ACC112 (cell line): ENCODE data around the gene H6PD.

Experiments used
- H2AFZ ChIP-seq: fragments of 200-600 bp; sonication (generic); one replicate; pipeline ENCODE4 v1.6.0; 2017; ENCODE audit warnings: antibody characterized with exemption, low read length; ENCODE audit not compliant: unreplicated experiment
- H3K27ac ChIP-seq: fragments of 200-600 bp; sonication (generic); 2 replicates; pipeline ENCODE4 v1.5.1; 2014; ENCODE audit warnings: low read depth, mild to moderate bottlenecking, antibody characterized with exemption, low read length, moderate library complexity
- H3K27me3 ChIP-seq: fragments of 200-600 bp; sonication (generic); 2 replicates; pipeline ENCODE4 v1.6.1; 2014; ENCODE audit warnings: mild to moderate bottlenecking, antibody characterized with exemption, low read length, moderate library complexity, mixed read lengths; ENCODE audit not compliant: insufficient read depth
- H3K36me3 ChIP-seq: fragments of 200-600 bp; sonication (generic); 2 replicates; pipeline ENCODE4 v1.6.1; 2016; ENCODE audit warnings: mild to moderate bottlenecking, antibody characterized with exemption, low read length, moderate library complexity, mixed read lengths; ENCODE audit not compliant: insufficient read depth
- H3K4me1 ChIP-seq: fragments of 200-600 bp; sonication (generic); one replicate; pipeline ENCODE4 v1.6.1; 2016; ENCODE audit warnings: low read length, mixed read lengths; ENCODE audit not compliant: insufficient read depth, unreplicated experiment, control insufficient read depth
- H3K4me3 ChIP-seq: fragments of 200-600 bp; sonication (generic); 2 replicates; pipeline ENCODE4 v1.5.1; 2014; ENCODE audit warnings: mild to moderate bottlenecking, low read depth, low read length
- H3K79me2 ChIP-seq: fragments of 200-600 bp; sonication (generic); one replicate; pipeline ENCODE4 v1.6.0; 2016; ENCODE audit warnings: low read length; ENCODE audit not compliant: control insufficient read depth, unreplicated experiment, insufficient read depth

H6PD gene

DNA sequence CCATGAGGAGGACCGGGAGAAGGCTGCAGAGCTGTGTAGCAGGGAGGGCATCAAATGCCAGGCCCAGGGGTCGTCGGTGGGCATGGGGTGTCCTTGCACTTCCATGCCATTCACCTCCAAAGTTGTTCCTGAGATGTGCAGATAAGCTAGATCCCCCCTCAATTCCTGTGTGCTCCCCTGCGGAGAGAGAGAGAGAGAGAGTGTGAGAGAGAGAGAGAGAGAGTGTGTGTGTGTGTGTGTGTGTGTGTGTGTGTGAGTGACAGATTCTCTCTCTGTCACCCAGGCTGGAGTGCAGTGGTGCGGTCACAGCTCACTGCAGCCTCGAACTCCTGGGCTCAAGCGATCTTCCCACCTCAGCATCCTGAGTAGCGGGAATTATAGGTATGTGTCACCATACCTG, 74.5 kb downstream of the H6PD start:
- Histone ChIP-seq H2AFZ (no peak overlapping the region), H3K4me3 (no peak overlapping the region), H3K36me3 (no peaks in the 10 kb centered on the region), H3K27ac (no peak overlapping the region), H3K27me3 (no peaks in the 10 kb centered on the region), H3K79me2 (peaks cover 82% of the 10 kb centered on the region), H3K4me1 (peaks cover under 1% of the 10 kb centered on the region)

- Histone ChIP-seq H2AFZ (no peak overlapping the region), H3K4me3 (no peak overlapping the region), H3K79me2 (peaks cover 81% of the 10 kb centered on the region), H3K27me3 (no peaks in the 10 kb centered on the region), H3K4me1 (peaks cover 9% of the 10 kb centered on the region), H3K27ac (no peak overlapping the region), H3K36me3 (no peaks in the 10 kb centered on the region)
These were observed 75.4 kb downstream of the H6PD start for GRCh38 chr1:9309991-9310390.

GRCh38 chr1:9311029-9311428, 76.5 kb downstream of the H6PD start:
- no peaks in the 10 kb centered on the region for H3K27me3 ChIP-seq
- H3K79me2 ChIP-seq = peaks cover 77% of the 10 kb centered on the region
- H3K4me3 ChIP-seq = no peak overlapping the region
- no peak overlapping the region for H3K27ac ChIP-seq
- no peaks in the 10 kb centered on the region for H3K36me3 ChIP-seq
- peaks cover 20% of the 10 kb centered on the region for H3K4me1 ChIP-seq
- H2AFZ ChIP-seq = no peak overlapping the region

DNA sequence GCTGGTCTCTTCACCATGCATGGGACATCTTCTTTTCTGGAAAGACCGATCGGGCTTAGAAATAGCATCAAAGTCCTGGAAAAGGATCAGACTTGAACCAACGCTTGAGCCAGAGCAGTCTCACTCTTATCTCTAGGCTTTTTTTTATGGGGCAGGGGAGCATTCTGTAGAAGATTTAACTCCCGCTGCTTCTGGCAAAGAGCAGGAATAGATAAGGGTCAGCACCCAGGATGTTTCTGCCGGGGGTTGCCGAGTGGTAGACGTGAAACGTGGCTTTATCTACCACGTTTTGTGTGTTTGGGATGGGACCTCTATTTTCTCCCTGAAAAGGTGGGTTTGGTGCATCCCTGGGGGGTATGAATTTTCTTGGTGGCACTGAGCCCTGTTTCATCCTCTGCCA, 76.9 kb downstream of the H6PD start:
- no peak overlapping the region for H3K4me3 ChIP-seq
- peaks cover 24% of the 10 kb centered on the region for H3K4me1 ChIP-seq
- no peak overlapping the region for H2AFZ ChIP-seq
- no peak overlapping the region for H3K27ac ChIP-seq
- H3K36me3 ChIP-seq = no peaks in the 10 kb centered on the region
- H3K79me2 ChIP-seq = peaks cover 77% of the 10 kb centered on the region
- no peaks in the 10 kb centered on the region for H3K27me3 ChIP-seq

- Histone ChIP-seq H3K4me3 (no peak overlapping the region), H3K27me3 (no peaks in the 10 kb centered on the region), H3K27ac (no peak overlapping the region), H3K4me1 (peaks cover 32% of the 10 kb centered on the region), H3K36me3 (no peaks in the 10 kb centered on the region), H2AFZ (no peak overlapping the region), H3K79me2 (peaks cover 79% of the 10 kb centered on the region)
These were observed 77.7 kb downstream of the H6PD start for GRCh38 chr1:9312168-9312720.

GRCh38 chr1:9313576-9313975, 79.0 kb downstream of the H6PD start:
- Histone ChIP-seq H2AFZ (no peak overlapping the region), H3K27me3 (no peaks in the 10 kb centered on the region), H3K27ac (no peak overlapping the region), H3K36me3 (no peaks in the 10 kb centered on the region), H3K4me3 (no peak overlapping the region), H3K4me1 (peaks cover 40% of the 10 kb centered on the region), H3K79me2 (peaks cover 76% of the 10 kb centered on the region)

DNA sequence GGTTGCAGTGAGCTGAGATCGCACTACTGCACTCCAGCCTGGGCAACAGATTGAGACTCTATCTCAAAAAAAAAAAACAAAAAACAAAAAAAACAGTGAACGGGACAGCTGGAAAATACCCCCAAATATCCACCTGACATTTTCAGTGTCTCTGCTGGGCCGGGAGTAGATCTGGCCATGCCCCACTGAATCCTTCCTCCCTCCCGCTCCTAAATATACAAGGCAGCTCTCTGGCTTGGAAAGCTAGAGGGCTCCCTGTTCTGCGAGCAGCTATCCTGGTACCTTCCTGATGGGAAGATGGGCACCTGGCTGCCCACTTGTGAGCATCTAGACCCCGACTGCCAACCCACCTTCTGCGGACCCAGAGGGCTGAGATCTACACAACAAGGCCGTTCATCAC, 79.5 kb downstream of the H6PD start:
- Histone ChIP-seq H3K79me2 (peaks cover 72% of the 10 kb centered on the region), H3K27ac (peak overlapping the region; percentile 88; the same call in 1 of the 2 replicates), H3K4me3 (no peak overlapping the region), H2AFZ (no peak overlapping the region), H3K36me3 (no peaks in the 10 kb centered on the region), H3K27me3 (no peaks in the 10 kb centered on the region), H3K4me1 (peaks cover 40% of the 10 kb centered on the region)

DNA sequence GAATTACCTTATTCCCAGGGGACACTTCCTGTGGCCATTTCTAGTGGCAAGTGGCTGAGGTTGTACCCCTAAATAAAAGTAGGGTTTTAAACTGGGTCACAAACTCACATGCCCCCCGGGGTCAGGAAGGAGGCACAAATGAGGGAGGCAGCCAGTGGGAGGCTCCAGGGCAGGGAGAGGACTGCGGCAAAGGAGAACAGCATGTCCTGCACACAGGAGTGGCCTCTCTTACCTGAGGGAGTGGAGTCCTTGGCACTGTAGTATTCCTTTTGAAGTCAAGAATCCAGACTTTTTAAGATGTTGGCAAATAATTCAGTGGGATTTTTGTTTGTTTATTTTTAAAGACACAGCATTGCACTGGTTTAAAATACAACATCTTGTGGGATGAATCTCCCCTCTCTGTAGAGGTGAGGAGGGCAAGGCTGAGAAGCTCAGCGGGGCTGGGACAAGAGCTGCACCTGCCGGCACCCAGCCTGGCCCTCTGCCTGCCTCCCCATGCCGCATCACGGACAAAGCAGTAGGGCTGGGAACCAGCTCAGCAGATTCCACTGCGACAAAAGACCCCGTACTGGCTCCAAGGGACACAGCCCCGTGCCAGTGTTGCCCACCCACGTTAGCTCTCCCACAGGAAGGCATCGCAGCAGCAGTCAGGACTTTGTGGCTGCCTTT, 80.3 kb downstream of the H6PD start:
- peaks cover 40% of the 10 kb centered on the region for H3K4me1 ChIP-seq
- H3K36me3 ChIP-seq = no peaks in the 10 kb centered on the region
- peaks cover 70% of the 10 kb centered on the region for H3K79me2 ChIP-seq
- H2AFZ ChIP-seq = no peak overlapping the region
- H3K4me3 ChIP-seq = no peak overlapping the region
- peak overlapping the region; percentile 88 for H3K27ac ChIP-seq
- no peaks in the 10 kb centered on the region for H3K27me3 ChIP-seq

DNA sequence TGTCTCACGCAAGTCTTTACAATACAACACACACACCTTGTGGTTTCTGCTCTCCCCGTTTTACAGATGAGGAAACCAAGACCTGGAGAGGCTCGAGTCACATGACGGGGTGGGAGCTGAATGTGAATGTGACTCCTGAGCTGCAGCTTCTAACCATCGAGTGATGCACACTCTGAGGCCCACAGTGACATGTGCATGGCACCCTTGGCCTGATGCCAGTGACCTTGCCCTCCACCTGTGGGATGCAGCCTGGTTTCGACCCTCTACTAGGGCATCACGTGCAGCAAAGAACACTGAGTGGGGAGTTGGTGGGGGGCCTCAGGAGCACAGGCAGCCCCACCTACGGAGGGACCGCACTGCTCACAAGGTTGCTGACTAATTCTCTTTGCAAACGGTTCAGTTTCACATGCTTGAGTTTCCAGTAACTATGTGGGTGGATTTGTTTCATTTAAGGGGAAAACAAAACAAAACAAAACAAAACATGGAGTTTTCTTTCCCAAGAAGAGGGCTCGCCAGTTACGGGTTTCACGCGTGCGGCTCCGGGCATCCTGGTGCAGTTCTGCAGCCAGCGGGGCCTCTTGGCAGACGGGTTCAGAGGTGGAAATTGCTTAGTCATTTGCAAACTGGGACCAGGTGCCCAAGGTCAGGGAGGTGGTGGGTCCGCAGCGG, 81.0 kb downstream of the H6PD start:
- Histone ChIP-seq H3K36me3 (no peaks in the 10 kb centered on the region), H3K4me1 (peaks cover 44% of the 10 kb centered on the region), H3K27ac (peak overlapping the region; percentile 88), H2AFZ (no peak overlapping the region), H3K79me2 (peaks cover 65% of the 10 kb centered on the region), H3K27me3 (no peaks in the 10 kb centered on the region), H3K4me3 (peak overlapping the region; percentile 19; the same call in 1 of the 2 replicates)

- H3K27me3 ChIP-seq = no peaks in the 10 kb centered on the region
- peak overlapping the region; percentile 88 for H3K27ac ChIP-seq
- H3K4me3 ChIP-seq = peak overlapping the region; percentile 19; the same call in 1 of the 2 replicates
- peaks cover 50% of the 10 kb centered on the region for H3K4me1 ChIP-seq
- H3K79me2 ChIP-seq = peaks cover 66% of the 10 kb centered on the region
- H3K36me3 ChIP-seq = no peaks in the 10 kb centered on the region
- H2AFZ ChIP-seq = no peak overlapping the region
These were observed 81.5 kb downstream of the H6PD start for GRCh38 chr1:9316080-9316444.

DNA sequence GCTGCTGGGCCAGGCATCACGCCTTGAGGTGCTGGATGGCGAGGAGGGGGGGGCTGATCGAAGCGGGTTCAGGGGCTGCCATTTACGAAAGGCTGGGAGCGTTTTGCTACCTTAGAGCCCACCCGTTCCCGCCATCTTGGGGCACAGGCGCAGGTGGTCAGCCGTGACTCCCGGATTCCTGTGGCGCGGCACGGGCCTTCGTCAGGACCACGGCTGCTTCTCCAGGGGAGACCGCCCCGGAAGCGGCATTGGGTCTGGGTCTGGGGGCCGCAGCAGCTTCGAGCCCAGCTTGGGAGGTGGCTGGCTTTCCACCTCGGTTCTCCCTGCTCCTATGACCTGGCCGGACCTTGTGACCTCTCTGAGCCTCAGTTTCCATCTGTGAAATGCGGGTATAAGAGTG, 81.9 kb downstream of the H6PD start:
- H3K4me1 ChIP-seq = peaks cover 53% of the 10 kb centered on the region
- H3K4me3 ChIP-seq = no peak overlapping the region
- no peaks in the 10 kb centered on the region for H3K27me3 ChIP-seq
- H3K36me3 ChIP-seq = no peaks in the 10 kb centered on the region
- peak overlapping the region; percentile 88 for H3K27ac ChIP-seq
- H3K79me2 ChIP-seq = peaks cover 63% of the 10 kb centered on the region
- no peak overlapping the region for H2AFZ ChIP-seq
